Activated CD4-positive, alpha-beta T cell treated with anti-CD3 and anti-CD28 coated beads, Interleukin-2, amount 10 ng/mL, durations not matched to agents 24 days and 14 days (primary cell): ENCODE results near the gene FNBP1L. TPM values are rescaled to one million over a fixed set of nuclear protein-coding genes. Genes with fewer than 3 reads are reported as not detected.

Experiments used
- DNase-seq: peaks from one replicate; pipeline ENCODE4 v3.0.0; 2022
- H3K27ac Mint-ChIP-seq: one replicate; pipeline ENCODE4 v1.8.0; 2022; ENCODE audit warnings: mild to moderate bottlenecking, mixed read lengths
- H3K27me3 Mint-ChIP-seq: one replicate; pipeline ENCODE4 v1.8.0; 2022; ENCODE audit warnings: mixed read lengths
- H3K36me3 Mint-ChIP-seq: one replicate; pipeline ENCODE4 v1.8.0; 2022; ENCODE audit warnings: low read depth, mild to moderate bottlenecking, mixed read lengths
- H3K4me1 Mint-ChIP-seq: one replicate; pipeline ENCODE4 v1.8.0; 2021; ENCODE audit warnings: mixed read lengths
- H3K4me3 Mint-ChIP-seq: one replicate; pipeline ENCODE4 v1.8.0; 2022; ENCODE audit warnings: mild to moderate bottlenecking, moderate library complexity, mixed read lengths
- H3K9me3 Mint-ChIP-seq: one replicate; pipeline ENCODE4 v1.8.0; 2021; ENCODE audit warnings: mixed read lengths
- intact Hi-C: fragments of 100-400 bp; cut with micrococcal nuclease; formaldehyde crosslinking; loops from one replicate; pipeline ENCODE4 v1.15.1; 2023
- total RNA-seq: library from RNA; stranded (reverse); gene quantifications from 2 replicates; pipeline ENCODE4 v1.2.3, GENCODE V29; 2022

Gene FNBP1L
- total RNA-seq, 1 donor from 2014 or later: 0.14 TPM

DNA sequence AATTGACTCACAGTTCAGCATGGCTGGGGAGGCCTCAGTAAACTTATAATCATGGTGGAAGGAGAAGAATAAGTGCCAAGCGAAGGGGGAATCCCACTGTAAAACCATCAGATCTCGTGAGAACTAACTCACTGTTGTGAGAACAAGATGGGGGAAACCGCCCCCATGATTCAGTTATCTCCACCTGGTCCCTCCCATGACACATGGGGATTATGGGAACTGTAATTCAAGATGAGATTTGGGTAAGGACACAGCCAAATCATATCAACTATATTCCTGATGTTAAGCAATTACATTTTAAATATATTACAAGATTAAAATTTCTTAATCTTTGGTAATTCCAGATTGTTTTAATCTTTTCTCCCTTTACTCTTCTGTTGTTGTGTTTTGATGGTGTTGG is 55.2 kb downstream of the FNBP1L start:
- Mint-ChIP-seq H3K4me1 (no peaks in the 10 kb centered on the region), H3K27ac (no peak overlapping the region), H3K4me3 (no peak overlapping the region), H3K27me3 (peaks cover 9% of the 10 kb centered on the region), H3K9me3 (no peaks in the 10 kb centered on the region), H3K36me3 (no peaks in the 10 kb centered on the region)
- DNase-seq: no peak
- intact Hi-C loops: no loop called here

DNA sequence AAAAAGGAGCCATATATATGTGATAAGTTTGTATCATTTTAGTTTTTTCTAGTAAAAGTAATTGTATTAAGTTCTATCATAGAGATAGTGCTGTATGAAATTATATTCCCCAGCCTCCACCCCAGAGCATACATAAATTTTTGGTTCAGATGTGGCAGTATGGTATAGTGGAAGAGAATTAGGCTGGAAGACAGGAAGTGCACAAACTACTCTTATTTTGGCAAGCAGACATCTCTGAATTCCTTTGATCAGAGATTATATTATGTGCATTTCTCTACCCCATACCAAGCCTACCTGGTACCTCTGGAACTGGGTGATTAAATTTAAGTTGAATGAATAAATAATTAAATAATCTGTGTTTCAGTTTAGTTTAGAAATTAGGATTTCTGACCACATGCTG is 55.9 kb downstream of the FNBP1L start:
- no peaks in the 10 kb centered on the region for H3K4me1 Mint-ChIP-seq
- no peak for DNase-seq
- intact Hi-C loops: no loop called here
- H3K27ac Mint-ChIP-seq: no peak overlapping the region
- H3K4me3 Mint-ChIP-seq: no peak overlapping the region
- H3K27me3 Mint-ChIP-seq: peaks cover 9% of the 10 kb centered on the region
- no peaks in the 10 kb centered on the region for H3K36me3 Mint-ChIP-seq
- no peaks in the 10 kb centered on the region for H3K9me3 Mint-ChIP-seq

DNA sequence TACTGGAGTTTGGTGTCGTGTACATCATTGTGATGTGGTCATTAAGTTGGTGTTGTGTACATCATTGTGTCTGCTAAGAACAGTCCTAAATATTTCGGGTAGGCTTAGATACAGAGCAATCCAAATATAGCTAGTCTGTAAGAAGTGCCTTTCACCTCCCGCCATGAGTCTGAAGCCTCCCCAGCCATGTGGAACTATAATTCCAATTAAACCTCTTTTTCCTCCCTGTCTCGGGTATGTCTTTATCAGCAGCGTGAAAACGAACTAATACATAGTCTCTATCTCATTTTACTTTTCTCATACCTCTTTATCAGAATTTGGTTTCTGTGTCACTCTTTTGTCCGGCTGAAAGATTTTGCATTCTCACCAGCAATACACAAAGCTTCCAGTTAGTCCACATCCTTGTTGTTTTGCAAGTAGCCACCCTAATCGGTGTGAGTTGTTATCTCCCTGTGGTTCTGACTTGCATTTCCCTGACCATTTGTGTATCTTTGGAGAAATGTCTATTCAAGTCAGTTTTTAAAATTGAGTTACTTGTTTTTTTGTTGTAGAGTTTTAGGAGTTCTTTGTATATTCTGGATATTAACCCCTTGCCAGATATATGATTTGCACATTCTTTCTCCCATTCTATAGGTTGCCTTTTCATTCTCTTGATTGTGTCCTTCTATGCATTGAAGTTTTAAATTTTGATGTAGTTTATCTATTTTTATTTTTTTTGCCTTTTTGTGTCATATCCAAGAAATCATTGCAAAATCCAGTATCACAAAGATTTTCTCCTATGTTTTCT is 56.5 kb downstream of the FNBP1L start:
- no peaks in the 10 kb centered on the region for H3K4me1 Mint-ChIP-seq
- no peaks in the 10 kb centered on the region for H3K36me3 Mint-ChIP-seq
- no peak overlapping the region for H3K4me3 Mint-ChIP-seq
- peaks cover 9% of the 10 kb centered on the region for H3K27me3 Mint-ChIP-seq
- no peak overlapping the region for H3K27ac Mint-ChIP-seq
- intact Hi-C loops: no loop called here
- H3K9me3 Mint-ChIP-seq: no peaks in the 10 kb centered on the region
- no peak for DNase-seq

DNA sequence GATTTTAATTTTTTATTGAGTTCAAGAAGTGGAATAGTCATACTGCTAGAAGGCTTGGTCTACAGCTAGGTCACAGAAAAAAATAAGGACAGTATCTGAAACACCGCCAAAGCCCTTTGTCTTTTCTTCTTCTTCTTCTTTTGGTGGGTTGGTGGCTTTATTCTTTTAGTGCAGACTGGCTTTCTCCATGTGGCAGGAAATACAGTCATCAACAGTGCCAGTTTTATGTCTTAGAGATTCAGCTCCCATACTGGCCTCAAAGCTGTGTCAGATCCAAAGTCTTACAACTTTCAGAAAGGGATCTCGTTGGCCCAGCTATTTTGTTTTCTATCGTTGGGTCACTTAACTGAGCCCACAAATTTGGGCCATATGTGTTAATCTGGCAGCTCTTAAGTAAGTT is 58.2 kb downstream of the FNBP1L start:
- Mint-ChIP-seq H3K4me3 (no peak overlapping the region), H3K27ac (no peak overlapping the region), H3K27me3 (peaks cover 6% of the 10 kb centered on the region), H3K4me1 (no peaks in the 10 kb centered on the region), H3K9me3 (no peaks in the 10 kb centered on the region), H3K36me3 (no peaks in the 10 kb centered on the region)
- no peak for DNase-seq
- intact Hi-C loops: no loop called here

DNA sequence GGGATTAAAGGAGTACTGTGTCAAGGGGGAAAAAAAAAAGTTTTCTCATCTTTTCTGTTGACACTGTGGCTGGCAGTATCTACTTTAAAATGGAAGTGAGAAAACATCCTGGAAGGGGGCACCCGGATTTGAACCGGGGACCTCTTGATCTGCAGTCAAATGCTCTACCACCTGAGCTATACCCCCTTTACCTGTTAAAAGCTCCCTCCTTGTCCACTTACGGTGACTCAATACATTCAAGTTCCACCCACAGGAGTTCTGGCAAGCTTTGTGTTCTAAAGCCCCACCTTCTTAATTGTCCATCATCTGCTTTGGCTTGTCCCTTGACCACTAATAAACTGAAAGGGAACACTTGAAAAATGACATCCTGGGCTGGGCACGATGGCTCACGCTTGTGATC is 68.2 kb downstream of the FNBP1L start:
- Mint-ChIP-seq H3K27me3 (peaks cover 8% of the 10 kb centered on the region), H3K9me3 (no peaks in the 10 kb centered on the region), H3K4me1 (no peaks in the 10 kb centered on the region), H3K4me3 (no peak overlapping the region), H3K27ac (no peak overlapping the region), H3K36me3 (no peaks in the 10 kb centered on the region)
- intact Hi-C loops: no loop called here
- DNase-seq: no peak

DNA sequence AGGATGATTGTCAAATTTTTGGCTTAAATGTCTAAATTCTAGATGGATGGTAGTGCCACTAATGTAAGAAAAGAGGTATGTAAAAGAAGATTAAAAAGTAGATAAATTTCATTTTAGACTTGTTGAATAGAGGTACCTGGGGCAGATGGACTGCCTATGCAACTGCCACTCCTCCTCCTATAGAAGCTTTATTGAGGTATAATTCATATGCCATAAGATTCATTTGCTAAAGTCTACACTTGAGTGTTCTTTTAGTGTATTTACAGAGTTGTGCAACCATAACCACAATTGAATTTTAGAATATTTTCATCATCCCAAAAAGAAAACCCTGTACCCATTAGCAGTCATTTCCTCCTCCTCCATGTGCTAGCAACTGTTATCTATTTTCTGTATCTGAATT is 70.6 kb downstream of the FNBP1L start:
- Mint-ChIP-seq H3K4me3 (no peak overlapping the region), H3K36me3 (no peaks in the 10 kb centered on the region), H3K27ac (no peak overlapping the region), H3K27me3 (peaks cover 12% of the 10 kb centered on the region), H3K4me1 (no peaks in the 10 kb centered on the region), H3K9me3 (no peaks in the 10 kb centered on the region)
- intact Hi-C loops: no loop called here
- no peak for DNase-seq

DNA sequence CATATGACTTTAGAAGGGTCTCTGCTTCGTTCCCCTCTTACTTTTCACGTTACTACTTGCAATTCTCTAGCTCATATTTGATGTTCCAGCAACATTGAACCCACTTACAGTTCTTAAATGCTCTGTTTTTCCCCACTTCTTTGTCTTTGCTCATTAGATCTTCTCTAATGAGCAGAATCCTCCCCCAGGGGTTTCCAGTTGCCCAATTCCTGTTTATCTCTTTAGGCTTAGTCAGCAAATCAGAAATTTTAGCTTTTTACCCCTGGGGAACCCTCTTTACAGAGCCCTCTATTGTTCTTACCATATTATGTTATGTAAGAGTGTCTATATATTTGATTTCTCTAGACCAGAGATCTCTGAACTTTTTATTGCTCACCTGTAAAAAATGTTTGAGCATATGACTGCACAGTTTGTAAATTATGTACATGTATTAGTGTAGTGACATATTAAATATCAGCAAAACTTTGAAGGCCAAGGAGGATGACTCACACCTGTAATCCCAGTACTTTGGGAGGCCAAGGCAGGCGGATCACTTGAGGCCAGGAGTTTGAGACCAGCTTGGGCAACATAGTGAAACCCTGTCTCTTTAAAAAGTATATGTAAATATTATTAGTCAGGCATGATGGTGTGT is 71.4 kb downstream of the FNBP1L start:
- Mint-ChIP-seq H3K27ac (no peak overlapping the region), H3K27me3 (peaks cover 12% of the 10 kb centered on the region), H3K9me3 (no peaks in the 10 kb centered on the region), H3K4me3 (no peak overlapping the region), H3K4me1 (no peaks in the 10 kb centered on the region), H3K36me3 (no peaks in the 10 kb centered on the region)
- DNase-seq: no peak
- intact Hi-C loops: no loop called here

DNA sequence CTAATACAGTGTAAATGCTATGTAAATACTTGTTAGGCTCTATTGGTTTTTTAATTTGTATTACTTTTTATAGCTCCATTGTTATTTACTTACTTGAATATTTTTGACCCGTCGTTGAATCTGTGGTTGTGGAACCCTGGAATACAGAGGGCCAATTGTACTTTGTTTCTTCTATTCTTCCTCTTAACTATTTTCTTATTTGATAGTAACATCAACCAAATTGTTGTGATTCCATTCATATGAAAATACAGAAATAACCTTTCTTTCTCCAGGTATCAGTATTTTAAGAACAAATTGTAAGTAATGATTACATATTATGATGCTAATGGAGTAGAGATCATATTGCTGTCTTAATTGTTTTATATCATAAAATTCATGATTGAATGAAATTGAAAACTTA is 73.7 kb downstream of the FNBP1L start:
- Mint-ChIP-seq H3K4me3 (no peak overlapping the region), H3K27me3 (peaks cover 15% of the 10 kb centered on the region)
- intact Hi-C loops: no loop called here

DNA sequence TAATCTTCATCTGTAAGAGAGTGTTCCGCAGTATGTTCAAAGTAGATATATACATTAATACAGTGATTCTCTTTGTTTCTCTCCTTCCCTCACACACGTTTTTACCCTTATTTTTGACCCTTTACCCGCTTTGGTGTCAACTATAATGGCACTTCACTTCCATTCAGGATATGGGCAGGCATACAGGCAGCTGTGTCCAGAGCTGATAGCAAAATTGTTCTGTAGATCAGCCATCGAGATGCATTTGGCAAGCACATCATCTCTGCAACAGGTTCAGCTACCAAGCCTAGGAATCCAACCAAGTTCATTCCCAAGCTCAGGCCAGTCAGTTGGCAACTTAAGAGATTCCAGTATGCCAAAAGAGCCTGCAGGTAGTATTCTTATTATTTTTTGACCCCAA is 74.8 kb downstream of the FNBP1L start:
- intact Hi-C loops: no loop called here
- Mint-ChIP-seq H3K36me3 (no peaks in the 10 kb centered on the region), H3K27ac (no peak overlapping the region), H3K4me3 (no peak overlapping the region), H3K27me3 (peaks cover 16% of the 10 kb centered on the region), H3K4me1 (no peaks in the 10 kb centered on the region), H3K9me3 (no peaks in the 10 kb centered on the region)
- no peak for DNase-seq

More for the DNA sequence above, 73.7 kb downstream of the FNBP1L start:
- Mint-ChIP-seq H3K9me3 (no peaks in the 10 kb centered on the region), H3K36me3 (no peaks in the 10 kb centered on the region), H3K4me1 (no peaks in the 10 kb centered on the region), H3K27ac (no peak overlapping the region)
- DNase-seq: no peak

DNA sequence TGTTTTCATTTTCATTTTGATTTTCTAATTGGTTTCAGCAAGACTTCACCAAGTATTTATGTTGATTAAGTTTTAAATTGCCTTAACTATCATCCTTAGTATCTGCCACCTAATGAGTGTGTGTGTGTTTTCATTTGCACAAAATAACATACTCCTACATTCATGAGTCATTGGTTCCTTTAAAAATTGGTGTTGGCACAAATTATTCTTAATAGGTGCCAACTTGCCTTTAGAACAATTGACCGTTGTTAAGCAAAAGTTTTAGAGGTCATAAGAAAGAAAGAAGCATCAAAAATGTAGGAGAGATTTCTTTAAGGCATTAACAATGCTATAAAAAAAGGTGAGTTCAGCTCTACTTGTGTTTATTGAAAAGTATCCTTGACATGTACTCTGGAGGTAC is 77.5 kb downstream of the FNBP1L start:
- H3K27ac Mint-ChIP-seq: no peak overlapping the region
- H3K4me1 Mint-ChIP-seq: no peaks in the 10 kb centered on the region
- H3K36me3 Mint-ChIP-seq: no peaks in the 10 kb centered on the region
- intact Hi-C loops: no loop called here
- DNase-seq: no peak
- H3K27me3 Mint-ChIP-seq: peaks cover 15% of the 10 kb centered on the region
- no peaks in the 10 kb centered on the region for H3K9me3 Mint-ChIP-seq
- H3K4me3 Mint-ChIP-seq: no peak overlapping the region

DNA sequence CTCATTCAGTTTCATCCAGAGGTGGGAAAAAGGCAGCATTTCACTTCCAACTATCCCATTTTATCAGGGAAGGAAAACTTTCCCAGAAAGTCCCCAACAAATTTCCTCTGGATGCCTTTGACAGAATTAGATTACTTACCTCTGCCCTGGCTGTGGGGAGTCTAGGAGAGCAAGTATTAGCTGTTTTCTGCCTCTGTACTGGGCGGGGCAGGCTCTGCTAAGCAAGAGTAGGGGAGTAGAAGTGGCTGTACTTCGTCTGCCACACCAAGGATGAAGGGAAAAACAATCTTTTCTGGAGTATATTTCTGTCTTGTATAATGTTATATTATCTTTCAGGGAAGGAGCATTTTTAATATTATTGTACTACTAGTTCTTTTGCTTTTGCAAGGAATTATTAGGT is 78.5 kb downstream of the FNBP1L start:
- Mint-ChIP-seq H3K4me1 (no peaks in the 10 kb centered on the region), H3K4me3 (no peak overlapping the region), H3K27me3 (peaks cover 14% of the 10 kb centered on the region), H3K36me3 (no peaks in the 10 kb centered on the region), H3K9me3 (no peaks in the 10 kb centered on the region), H3K27ac (no peak overlapping the region)
- intact Hi-C loops: no loop called here
- no peak for DNase-seq

DNA sequence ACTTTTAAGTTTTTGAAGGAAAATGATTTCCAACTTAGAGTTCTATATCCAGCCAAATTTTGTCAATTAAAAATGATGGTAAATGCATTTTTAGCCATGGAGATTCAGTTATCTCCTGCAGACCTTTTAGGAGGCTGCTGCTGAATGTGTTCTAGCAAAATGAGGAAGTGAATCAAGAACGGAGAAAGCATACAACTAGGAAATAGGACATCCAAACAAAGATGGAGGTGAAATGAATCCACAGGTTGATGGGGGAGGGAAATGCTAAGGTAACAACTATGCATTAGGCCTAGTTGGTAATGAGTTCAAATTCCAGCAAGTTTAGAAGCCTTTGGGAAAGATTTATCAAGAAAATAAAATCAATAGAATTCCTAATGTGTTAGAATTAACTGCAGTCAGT is 80.5 kb downstream of the FNBP1L start:
- no peak overlapping the region for H3K27ac Mint-ChIP-seq
- no peak for DNase-seq
- no peaks in the 10 kb centered on the region for H3K4me1 Mint-ChIP-seq
- no peaks in the 10 kb centered on the region for H3K9me3 Mint-ChIP-seq
- no peak overlapping the region for H3K4me3 Mint-ChIP-seq
- intact Hi-C loops: no loop called here
- peaks cover 11% of the 10 kb centered on the region for H3K27me3 Mint-ChIP-seq
- no peaks in the 10 kb centered on the region for H3K36me3 Mint-ChIP-seq

DNA sequence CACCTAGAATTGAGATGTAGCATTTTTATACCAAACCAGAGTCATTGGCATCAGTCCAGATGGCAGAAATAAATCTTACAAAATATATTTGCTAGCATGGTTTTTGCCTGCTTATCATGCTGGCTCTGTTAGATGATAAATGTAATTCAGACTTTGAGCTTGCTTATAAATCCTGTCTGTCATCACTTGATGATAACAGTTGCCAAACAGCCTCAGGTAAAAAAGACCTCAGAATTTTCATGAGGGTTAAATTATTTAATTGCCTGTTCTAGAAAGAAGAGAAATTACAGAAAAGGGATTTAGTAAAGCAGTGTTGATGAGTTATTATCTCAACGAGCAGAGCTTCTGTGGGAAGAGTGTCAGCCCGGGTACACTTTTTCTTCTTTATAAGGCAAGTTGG is 83.3 kb downstream of the FNBP1L start:
- DNase-seq: no peak
- Mint-ChIP-seq H3K4me3 (no peak overlapping the region), H3K27me3 (peaks cover 15% of the 10 kb centered on the region), H3K27ac (no peak overlapping the region), H3K36me3 (no peaks in the 10 kb centered on the region), H3K9me3 (no peaks in the 10 kb centered on the region), H3K4me1 (no peaks in the 10 kb centered on the region)
- intact Hi-C loops: no loop called here

DNA sequence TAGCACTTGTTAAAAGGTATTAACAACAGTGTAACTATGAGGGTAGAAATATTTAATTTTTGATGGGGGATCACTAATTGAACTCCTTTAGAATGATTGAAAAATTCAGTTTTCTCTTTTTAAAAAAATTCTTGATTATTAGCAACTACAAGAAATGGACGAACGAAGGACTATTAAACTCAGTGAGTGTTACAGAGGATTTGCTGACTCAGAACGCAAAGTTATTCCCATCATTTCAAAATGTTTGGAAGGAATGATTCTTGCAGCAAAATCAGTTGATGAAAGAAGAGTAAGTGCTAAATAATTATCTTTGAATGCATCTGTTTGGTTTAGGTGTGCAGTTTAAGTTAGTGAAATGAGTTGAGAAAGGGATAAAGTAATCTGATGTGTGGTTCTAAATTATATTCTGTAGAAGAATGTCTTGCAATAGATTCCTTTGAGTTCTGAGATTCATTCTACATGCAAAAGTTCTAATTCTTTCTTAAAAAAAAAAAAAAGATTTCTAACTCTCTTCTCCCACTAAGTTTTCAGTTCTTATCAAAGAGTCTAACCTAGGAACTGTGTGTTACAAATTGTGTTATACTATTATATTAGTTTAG is 85.0 kb downstream of the FNBP1L start:
- Mint-ChIP-seq H3K9me3 (no peaks in the 10 kb centered on the region), H3K27me3 (peaks cover 14% of the 10 kb centered on the region), H3K27ac (no peak overlapping the region), H3K4me3 (no peak overlapping the region), H3K36me3 (no peaks in the 10 kb centered on the region), H3K4me1 (no peaks in the 10 kb centered on the region)
- intact Hi-C loops: no loop called here
- DNase-seq: no peak
